ENCODE data around the gene CA5A.

The CA5A gene

DNA sequence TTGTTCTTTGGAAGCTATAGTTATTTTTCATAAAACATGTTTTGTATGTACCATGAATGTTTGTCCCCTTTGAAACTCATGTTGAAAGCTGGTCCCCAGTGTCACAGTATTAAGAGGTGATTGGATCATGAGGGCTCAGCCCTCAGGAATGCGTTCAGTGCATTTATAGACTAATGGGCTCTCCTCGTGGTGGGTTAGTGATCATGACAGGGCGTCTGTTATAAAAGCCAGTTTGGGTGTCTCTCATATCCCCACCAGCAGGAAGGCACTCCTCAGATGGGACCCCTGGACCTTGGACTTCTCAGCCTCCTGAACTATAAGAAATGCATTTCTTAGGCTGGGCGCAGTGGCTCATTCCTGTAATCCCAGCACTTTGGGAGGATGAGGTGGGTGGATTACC is 25.3 kb upstream of the CA5A start:
- no peak for FAIRE-seq

DNA sequence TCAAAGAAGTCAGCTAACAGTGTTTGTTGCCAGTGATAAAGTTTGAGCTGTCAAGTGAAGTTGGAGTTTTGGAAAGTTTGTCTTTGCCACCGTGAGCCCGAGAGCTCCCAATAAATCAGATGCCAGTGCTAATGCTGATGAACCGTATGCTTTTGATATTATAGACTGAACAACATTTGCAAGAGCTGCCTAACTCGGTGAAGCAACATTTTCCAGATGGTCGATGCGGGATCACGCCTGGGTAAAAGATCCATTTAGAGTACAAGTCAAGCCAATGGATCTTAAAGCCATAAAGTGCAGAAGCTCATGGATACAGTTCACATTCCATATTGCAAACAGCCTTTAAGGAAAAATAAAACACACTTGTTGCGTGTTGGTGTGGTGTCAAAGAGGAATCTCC is 24.5 kb upstream of the CA5A start:
- FAIRE-seq = no peak

GRCh38 chr16:87960296-87960695 is 24.0 kb upstream of the CA5A start:
- FAIRE-seq = no peak

- no peak for FAIRE-seq
These were observed 23.2 kb upstream of the CA5A start for GRCh38 chr16:87959391-87959990.

DNA sequence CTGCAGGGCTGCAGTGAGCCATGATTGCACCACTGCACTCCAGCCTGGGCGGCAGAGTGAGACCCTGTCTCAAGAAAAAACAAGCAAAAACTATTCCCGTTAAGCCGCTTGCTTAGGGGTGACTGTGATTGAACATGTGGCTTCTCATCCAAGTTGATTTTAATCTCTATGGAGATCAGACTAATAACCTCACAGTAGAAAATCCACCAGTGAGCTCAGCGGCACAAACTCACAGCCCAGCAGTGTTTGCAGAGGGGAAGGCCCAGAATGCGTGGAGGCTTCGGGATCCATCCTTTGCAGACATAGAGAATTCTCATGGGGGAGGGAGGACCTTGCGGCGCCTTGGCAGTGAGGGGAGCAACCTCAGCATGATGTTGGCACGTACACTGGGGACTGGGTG is 22.3 kb upstream of the CA5A start:
- FAIRE-seq = no peak

- no peak for FAIRE-seq
These were observed 21.2 kb upstream of the CA5A start for GRCh38 chr16:87957296-87958094.

DNA sequence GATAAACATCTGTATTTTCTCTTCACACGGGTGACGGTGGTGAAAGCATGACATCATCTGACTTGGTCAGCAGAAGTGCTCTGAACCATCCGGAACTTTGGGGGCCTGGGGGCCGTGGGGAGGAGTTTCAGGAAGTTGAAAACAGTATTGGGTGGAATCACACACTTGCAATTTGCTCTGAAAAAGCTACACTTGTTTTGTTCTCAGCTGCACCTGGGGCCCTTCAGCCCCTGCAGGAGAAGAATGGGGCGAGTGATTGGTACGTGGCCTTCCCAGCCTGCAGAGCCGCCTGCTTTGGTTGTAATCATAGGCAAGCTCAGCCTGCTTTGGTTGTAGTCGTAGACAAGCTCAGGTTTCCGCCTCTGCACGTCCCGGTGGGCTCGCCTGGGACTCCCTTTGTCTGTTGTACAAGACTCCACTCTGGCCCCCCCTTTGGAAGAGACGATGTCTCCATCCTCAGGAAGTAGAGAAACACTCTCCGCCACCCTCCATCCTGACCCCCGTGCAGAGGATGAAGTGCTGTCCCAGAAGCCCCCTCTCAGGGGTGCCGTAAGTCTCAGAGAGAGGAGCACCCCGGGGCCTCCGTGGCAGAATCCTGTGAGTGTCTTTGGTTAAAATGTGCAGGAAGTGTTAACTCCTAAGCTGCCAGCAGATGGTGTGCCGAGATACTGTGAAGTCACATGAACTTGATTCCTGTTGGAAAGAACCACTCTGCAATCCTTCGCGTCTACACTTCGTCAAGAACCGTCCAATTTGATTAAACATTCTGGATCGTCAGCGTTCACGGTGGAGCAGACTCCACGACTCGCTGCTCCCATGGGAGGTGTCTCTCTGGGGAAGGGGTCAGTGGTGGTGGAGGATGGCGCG is 20.3 kb upstream of the CA5A start:
- no peak for FAIRE-seq

- FAIRE-seq = no peak
These were observed 19.7 kb upstream of the CA5A start for GRCh38 chr16:87956098-87956364.

- FAIRE-seq = no peak
These were observed 19.2 kb upstream of the CA5A start for GRCh38 chr16:87955302-87956097.

GRCh38 chr16:87954826-87955225 is 18.5 kb upstream of the CA5A start:
- no peak for FAIRE-seq

- no peak for FAIRE-seq
These were observed 18.0 kb upstream of the CA5A start for GRCh38 chr16:87954361-87954760.

DNA sequence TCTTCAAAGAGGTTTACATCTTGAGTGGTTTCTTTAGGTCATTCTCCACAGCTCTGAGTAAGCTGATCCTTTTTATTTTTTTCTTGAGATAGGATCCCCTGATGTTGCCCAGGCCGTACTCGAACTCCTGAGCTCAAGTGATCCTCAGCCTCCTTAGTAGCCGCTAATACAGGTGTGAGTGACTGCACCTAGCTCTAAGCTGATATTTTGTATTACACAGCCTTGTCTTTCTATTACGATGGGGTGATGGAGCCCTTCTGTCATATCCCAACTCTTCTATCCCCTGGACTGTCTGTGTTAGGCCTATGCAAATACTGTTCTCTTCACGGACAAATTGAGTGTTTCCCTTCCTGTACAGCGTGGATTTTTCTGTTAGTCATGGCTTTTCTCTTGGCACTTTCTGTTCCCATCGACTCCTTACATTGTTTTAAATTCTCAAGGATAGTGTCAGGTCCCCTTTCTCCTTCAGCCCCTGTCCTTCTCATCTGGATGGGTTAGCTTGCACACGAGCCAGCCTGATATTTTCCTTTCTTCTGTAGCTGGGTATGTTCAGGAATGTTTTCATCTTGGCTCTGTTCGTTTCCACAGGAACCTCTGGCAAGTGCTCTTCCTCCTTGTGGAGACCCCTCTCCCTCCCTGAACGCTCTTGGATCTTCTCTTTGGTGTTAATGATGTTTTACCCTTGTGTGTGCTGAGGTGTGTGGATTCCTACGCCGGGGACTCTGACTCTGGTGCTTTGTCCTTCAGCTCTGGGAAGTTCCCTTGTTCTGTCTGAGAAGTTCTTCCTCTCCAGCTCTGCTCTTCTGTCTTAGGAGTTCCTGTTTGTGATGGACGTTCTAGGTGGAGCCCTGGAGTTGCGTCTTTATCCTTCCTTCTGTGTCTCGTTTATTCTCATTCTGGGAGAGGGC is 17.2 kb upstream of the CA5A start:
- FAIRE-seq = no peak

DNA sequence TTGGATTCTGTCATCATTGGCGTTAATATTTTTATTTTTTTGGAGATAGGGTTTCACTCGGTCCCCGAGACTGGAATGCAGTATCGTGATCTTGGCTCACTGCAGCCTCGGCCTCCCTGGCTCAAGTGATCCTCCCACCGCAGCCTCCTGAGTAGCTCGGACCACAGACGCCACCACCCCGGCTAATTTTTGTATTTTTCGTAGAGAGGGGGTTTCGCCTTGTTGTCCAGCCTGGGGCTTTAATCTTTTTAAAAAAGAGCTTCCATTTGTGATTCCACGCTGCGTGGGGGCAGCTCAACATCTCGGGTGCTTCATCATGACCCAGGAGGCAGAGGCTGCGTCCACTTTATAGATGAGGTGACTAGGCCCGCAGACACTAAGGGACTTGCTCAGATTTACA is 16.4 kb upstream of the CA5A start:
- FAIRE-seq = no peak

DNA sequence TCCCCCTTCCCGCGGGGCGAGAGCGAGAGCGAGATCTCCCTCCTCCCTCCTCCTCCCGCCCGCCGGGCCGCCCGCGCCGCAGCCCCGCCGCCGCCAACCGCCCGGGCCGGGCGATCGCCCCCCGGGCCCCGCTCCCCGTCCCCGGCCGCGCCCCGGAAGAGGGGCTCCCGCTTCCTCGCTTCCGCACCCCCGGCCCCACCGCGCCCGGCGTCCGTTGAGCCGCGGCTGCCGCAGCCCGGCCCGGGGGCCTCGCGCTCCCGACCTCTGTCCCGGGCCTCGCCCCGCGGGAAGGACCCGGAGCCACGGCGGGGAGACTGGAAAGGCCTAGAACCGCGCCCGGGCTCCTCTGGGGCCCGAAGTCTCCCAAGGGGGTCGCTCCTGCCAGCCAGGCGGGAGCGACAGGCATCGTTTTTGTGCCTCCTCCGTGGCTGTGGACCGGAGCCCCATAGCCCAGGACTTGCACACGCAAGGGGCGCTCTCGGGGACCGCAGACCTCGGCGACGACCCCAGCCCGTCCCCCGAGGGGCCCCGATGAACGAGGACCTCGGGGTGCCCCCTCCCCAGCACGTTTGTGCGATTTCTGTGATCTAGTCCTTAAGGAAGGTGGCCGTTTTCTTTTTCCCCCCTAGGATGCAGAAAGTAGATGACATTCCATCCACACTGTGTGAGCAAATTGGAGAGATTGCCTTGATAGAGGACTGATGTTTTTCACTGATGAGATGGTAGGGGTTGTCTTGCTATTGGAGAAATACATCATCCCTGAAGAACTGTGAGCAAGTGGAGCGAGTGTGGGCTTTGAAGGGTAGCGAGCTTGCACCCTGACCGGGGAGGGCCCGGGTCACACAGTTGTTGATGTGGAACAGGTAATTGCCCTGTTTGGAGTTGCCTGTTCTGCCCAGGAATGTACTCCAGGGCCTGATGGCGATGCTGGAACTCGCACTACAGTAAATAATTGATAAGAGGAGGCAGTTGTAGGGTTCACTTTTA is 15.5 kb upstream of the CA5A start:
- no peak for FAIRE-seq

GRCh38 chr16:87950765-87951551 is 14.6 kb upstream of the CA5A start, which contains the start of gene BANP:
BANP (plus strand) TSS chr16:87951434; CDS start chr16:87975116, 23,682 bp downstream.
- peak; percentile 17 for FAIRE-seq

- FAIRE-seq = no peak
These were observed 12.9 kb upstream of the CA5A start for GRCh38 chr16:87949071-87949744.

- no peak for FAIRE-seq
These were observed 12.4 kb upstream of the CA5A start for GRCh38 chr16:87948735-87949070.

DNA sequence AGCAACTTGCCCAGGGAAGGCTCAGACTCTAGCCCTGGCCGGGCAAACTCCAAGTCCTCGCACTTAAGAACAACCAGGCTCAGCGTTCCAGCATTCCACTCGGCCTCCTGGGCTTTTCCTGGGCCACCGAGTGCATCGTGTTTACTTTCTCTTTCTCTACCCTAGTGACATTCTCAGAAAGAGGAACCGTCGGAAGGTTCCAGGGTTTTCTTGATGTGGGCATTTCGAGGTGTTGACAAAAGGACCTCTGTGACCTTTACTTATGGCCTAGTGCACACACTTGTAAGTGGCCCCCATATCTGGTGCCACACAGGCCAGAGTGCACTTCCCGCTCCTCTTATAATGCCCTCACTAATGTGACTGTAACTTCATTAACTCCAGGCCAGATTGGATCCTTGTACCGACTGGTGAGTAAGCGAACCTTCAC is 11.8 kb upstream of the CA5A start:
- no peak for FAIRE-seq
